GM23248 (cell line): ENCODE results near the gene TBCCD1. TPM values are rescaled to one million over a fixed set of nuclear protein-coding genes. Genes with fewer than 3 reads are reported as not detected.
A peak's percentile ranks its signal among the peaks of the same experiment; 100 is the strongest.

ENCODE experiments used
- DNase-seq: peaks from one replicate; pipeline ENCODE4 v3.0.0-alpha.2; 2015
- H2AFZ ChIP-seq: fragments of 200-600 bp; sonication (generic); 2 replicates; pipeline ENCODE4 v1.6.1; 2016; ENCODE audit warnings: antibody characterized with exemption
- H3F3A ChIP-seq: fragments of 200-600 bp; sonication (generic); 2 replicates; pipeline ENCODE4 v1.6.1; 2016; ENCODE audit warnings: mild to moderate bottlenecking, antibody characterized with exemption, mixed run types; ENCODE audit not compliant: insufficient read depth
- H3K27ac ChIP-seq: fragments of 200-600 bp; sonication (generic); 2 replicates; pipeline ENCODE4 v1.5.1; 2016; ENCODE audit warnings: mild to moderate bottlenecking
- H3K27me3 ChIP-seq: fragments of 200-600 bp; sonication (generic); replicated peaks from 2 replicates; pipeline ENCODE4 v1.6.1; 2016; ENCODE audit warnings: mild to moderate bottlenecking; ENCODE audit not compliant: insufficient read depth
- H3K36me3 ChIP-seq: fragments of 200-600 bp; sonication (generic); 2 replicates; pipeline ENCODE4 v1.6.1; 2016; ENCODE audit warnings: low read depth, mild to moderate bottlenecking
- H3K4me1 ChIP-seq: fragments of 200-600 bp; sonication (generic); 2 replicates; pipeline ENCODE4 v1.6.1; 2016; ENCODE audit warnings: mild to moderate bottlenecking; ENCODE audit not compliant: insufficient read depth
- H3K4me2 ChIP-seq: fragments of 200-600 bp; sonication (generic); one replicate; pipeline ENCODE4 v1.6.1; 2016; ENCODE audit warnings: mild to moderate bottlenecking; ENCODE audit not compliant: unreplicated experiment
- H3K4me3 ChIP-seq: fragments of 200-600 bp; sonication (generic); 2 replicates; pipeline ENCODE4 v1.5.1; 2016; ENCODE audit warnings: mild to moderate bottlenecking
- H3K79me2 ChIP-seq: fragments of 200-600 bp; sonication (generic); 2 replicates; pipeline ENCODE4 v1.6.1; 2016; ENCODE audit warnings: mild to moderate bottlenecking; ENCODE audit not compliant: insufficient read depth
- H3K9ac ChIP-seq: fragments of 200-600 bp; sonication (generic); 2 replicates; pipeline ENCODE4 v1.6.1; 2016; ENCODE audit warnings: mild to moderate bottlenecking
- H3K9me2 ChIP-seq: fragments of 200-600 bp; sonication (generic); 2 replicates; pipeline ENCODE4 v1.6.1; 2016; ENCODE audit warnings: mixed run types, mild to moderate bottlenecking, moderate library complexity; ENCODE audit not compliant: insufficient read depth
- H3K9me3 ChIP-seq: fragments of 200-600 bp; sonication (generic); one replicate; pipeline ENCODE4 v1.6.1; 2017; ENCODE audit warnings: low read depth
- H4K20me1 ChIP-seq: fragments of 200-600 bp; sonication (generic); 2 replicates; pipeline ENCODE4 v1.6.0; 2016; ENCODE audit not compliant: insufficient read depth
- EZH2 ChIP-seq: fragments of 200-600 bp; sonication (generic); IDR thresholded peaks from 2 replicates; pipeline ENCODE4 v1.6.1; 2018; ENCODE audit warnings: antibody characterized with exemption, mild to moderate bottlenecking; ENCODE audit not compliant: insufficient read depth, poor library complexity, severe bottlenecking
- EZH2phosphoT487 ChIP-seq: fragments of 200-600 bp; sonication (generic); IDR thresholded peaks from 2 replicates; pipeline ENCODE4 v1.6.1; 2018; ENCODE audit warnings: antibody characterized with exemption, moderate library complexity, mild to moderate bottlenecking, low read depth; ENCODE audit not compliant: insufficient read depth
- WGBS, 2 experiments: methylation state at CpG; one replicate each; pipeline ENCODE4 v1.1.6; 2015 to 2017; ENCODE audit warnings: low lambda C conversion rate in 2 of 2, low coverage in 1 of 2; ENCODE audit errors: missing lambda C conversion rate in 2 of 2; 5-methylcytosine and 5-hydroxymethylcytosine counted together
- in situ Hi-C: fragments of 300-500 bp; cut with MboI; formaldehyde crosslinking; loops from 2 replicates; pipeline ENCODE4 v1.15.0; 2020
- polyA plus RNA-seq: library from polyadenylated mRNA; unstranded; fragments of >200 nt; fragmentation: Nextera tagmentation; extraction: Ambion mirVana; gene quantifications from 2 replicates; pipeline ENCODE4 v1.2.1, GENCODE V29; 2016
- total RNA-seq: library from RNA; depleted of rRNA; stranded (reverse); fragments of >200 nt; shearing (Covaris generic); gene quantifications from 2 replicates; pipeline ENCODE4 v1.2.3, GENCODE V29; 2014

The TBCCD1 gene
- total and polyA plus RNA-seq, 2 experiments from 2014 or later, result 14.6 to 15.6 TPM

DNA sequence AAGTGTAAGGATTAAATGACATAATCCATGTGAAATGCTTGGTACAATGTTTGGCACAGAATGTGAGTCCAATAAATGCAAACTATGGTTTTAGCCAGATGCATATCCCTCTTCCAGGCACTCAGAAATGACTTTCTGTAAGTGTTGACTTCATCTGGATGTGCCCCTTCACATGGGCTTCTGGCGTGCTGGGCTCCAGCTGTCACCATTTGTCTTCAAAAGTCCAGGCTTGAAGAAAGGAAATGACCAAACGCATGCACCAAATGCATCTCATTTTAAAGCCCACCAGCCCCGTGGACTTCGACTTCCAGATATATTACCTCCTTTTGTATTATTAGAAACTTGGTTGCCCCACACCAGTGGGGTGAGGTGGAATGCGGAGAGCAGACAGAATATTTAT is 46.7 kb downstream of the TBCCD1 start:
- Histone ChIP-seq H3K9ac (no peak overlapping the region), H3K9me3 (no peaks in the 10 kb centered on the region), H3K79me2 (no peaks in the 10 kb centered on the region), H4K20me1 (no peaks in the 10 kb centered on the region), H3K36me3 (no peaks in the 10 kb centered on the region), H3K27ac (no peak overlapping the region), H3K27me3 (peaks cover 46% of the 10 kb centered on the region), H2AFZ (no peak overlapping the region), H3K4me3 (no peak overlapping the region), H3K4me2 (no peak overlapping the region), H3K4me1 (no peaks in the 10 kb centered on the region), H3F3A (no peaks in the 10 kb centered on the region), H3K9me2 (no peaks in the 10 kb centered on the region)
- in situ Hi-C loops, result no loop called here
- WGBS, 2 experiments, result 25 to 28% methylated on average over 5 of the region's 5 CpGs
- no peak for DNase-seq
- TF ChIP-seq EZH2 (no peak), EZH2phosphoT487 (no peak)

DNA sequence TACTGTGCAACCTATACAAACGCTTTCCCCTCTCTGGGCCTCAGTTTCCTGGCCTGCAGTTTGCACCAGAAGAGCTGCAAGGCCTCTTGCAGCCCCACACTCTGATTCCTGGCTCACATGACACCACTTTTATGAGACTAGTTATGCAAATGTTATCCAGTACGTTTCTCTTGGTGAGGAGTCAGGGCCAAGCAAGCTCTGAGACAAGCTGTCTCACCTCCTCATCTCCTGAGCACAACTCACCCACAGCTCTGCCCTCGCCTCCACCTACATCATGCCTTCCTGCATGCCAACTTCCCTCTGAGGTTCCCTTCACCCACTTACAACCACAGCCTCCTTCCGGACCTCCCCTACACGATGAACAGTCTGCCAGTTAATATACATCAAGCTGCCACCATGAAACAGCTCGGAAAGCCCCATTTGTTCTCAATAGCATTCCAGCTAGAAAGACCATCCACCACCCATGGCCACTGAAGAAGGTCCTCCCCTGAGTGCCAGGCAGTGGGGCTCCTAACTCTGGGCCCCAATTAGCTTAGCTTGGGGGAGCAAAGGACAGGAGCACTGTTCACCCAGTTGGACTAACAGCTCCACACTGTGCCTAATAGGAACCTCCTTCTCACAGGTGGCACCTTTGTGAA is 48.0 kb downstream of the TBCCD1 start:
- no peaks in the 10 kb centered on the region for H3K79me2 ChIP-seq
- H3K27me3 ChIP-seq, result peaks cover 42% of the 10 kb centered on the region
- DNase-seq, result no peak
- 35 to 40% methylated on average over 6 of the region's 6 CpGs for WGBS, 2 experiments
- H3K4me3 ChIP-seq, result no peak overlapping the region
- no peak overlapping the region for H3K4me2 ChIP-seq
- H4K20me1 ChIP-seq, result no peaks in the 10 kb centered on the region
- H3K4me1 ChIP-seq, result no peaks in the 10 kb centered on the region
- H3K9ac ChIP-seq, result no peak overlapping the region
- no peaks in the 10 kb centered on the region for H3K36me3 ChIP-seq
- in situ Hi-C loops, result no loop called here
- H3K9me3 ChIP-seq, result no peaks in the 10 kb centered on the region
- H3F3A ChIP-seq, result no peaks in the 10 kb centered on the region
- no peak overlapping the region for H3K27ac ChIP-seq
- no peak for TF ChIP-seq EZH2
- no peak for TF ChIP-seq EZH2phosphoT487
- H2AFZ ChIP-seq, result no peak overlapping the region
- H3K9me2 ChIP-seq, result no peaks in the 10 kb centered on the region

DNA sequence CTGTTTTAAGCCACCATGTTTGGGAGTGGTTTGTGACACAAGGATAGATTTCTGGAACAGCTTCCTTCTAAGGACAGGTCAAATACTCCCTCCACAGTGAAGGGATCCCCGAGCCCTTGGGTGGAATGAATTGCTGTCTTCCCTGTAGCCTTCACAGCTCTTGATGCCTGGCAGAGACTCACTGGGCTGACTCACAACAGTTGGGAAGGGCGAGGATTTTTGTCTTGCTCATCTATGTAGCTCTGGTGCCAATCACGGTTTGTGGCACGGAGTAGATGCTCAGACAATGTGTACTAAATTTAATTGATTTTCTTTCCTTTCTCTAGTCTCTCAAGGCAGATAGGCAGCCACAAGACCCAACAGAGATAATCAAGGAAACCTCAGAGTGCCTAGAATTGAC is 49.9 kb downstream of the TBCCD1 start:
- no peak overlapping the region for H2AFZ ChIP-seq
- no peak overlapping the region for H3K4me2 ChIP-seq
- DNase-seq, result peak; percentile 23
- no peaks in the 10 kb centered on the region for H3K36me3 ChIP-seq
- in situ Hi-C loops, result no loop called here
- no peaks in the 10 kb centered on the region for H3K9me3 ChIP-seq
- H3K9ac ChIP-seq, result no peak overlapping the region
- WGBS, 2 experiments, result 31 to 45% methylated on average over 4 of the region's 4 CpGs
- no peak for TF ChIP-seq EZH2phosphoT487
- TF ChIP-seq EZH2, result no peak
- no peaks in the 10 kb centered on the region for H3K79me2 ChIP-seq
- H3K4me3 ChIP-seq, result no peak overlapping the region
- H4K20me1 ChIP-seq, result no peaks in the 10 kb centered on the region
- H3K4me1 ChIP-seq, result no peaks in the 10 kb centered on the region
- no peaks in the 10 kb centered on the region for H3F3A ChIP-seq
- no peak overlapping the region for H3K27ac ChIP-seq
- peaks cover 41% of the 10 kb centered on the region for H3K27me3 ChIP-seq
- H3K9me2 ChIP-seq, result no peaks in the 10 kb centered on the region

DNA sequence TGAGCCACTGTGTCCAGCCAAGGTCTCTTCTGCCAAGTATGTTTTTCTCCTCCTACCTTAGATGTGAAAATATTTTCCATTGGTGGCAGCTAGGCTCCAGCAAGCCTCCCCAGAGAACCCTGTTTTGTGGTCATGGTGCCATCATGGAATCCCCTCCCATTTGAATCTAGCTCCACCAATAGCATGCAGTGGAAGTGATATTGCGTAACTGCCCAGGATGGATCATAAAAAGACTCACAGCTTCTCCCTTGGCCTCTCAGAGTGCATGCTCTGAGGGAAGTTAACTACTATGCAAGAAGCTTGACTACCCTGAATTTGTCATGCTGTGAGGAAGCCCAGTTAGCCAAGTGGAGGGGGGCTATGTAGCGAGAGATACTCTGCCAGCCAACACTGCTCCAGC is 50.5 kb downstream of the TBCCD1 start:
- Histone ChIP-seq H3K79me2 (no peaks in the 10 kb centered on the region), H3K9ac (no peak overlapping the region), H3K4me3 (no peak overlapping the region), H3K27ac (no peak overlapping the region), H3K27me3 (peaks cover 41% of the 10 kb centered on the region), H4K20me1 (no peaks in the 10 kb centered on the region), H3K4me1 (no peaks in the 10 kb centered on the region), H3K9me2 (no peaks in the 10 kb centered on the region), H3K36me3 (no peaks in the 10 kb centered on the region), H3F3A (no peaks in the 10 kb centered on the region), H3K4me2 (no peak overlapping the region), H3K9me3 (no peaks in the 10 kb centered on the region), H2AFZ (no peak overlapping the region)
- DNase-seq, result no peak
- TF ChIP-seq EZH2, result no peak
- no peak for TF ChIP-seq EZH2phosphoT487
- in situ Hi-C loops, result no loop called here
- 39 to 58% methylated on average over 2 of the region's 2 CpGs for WGBS, 2 experiments

DNA sequence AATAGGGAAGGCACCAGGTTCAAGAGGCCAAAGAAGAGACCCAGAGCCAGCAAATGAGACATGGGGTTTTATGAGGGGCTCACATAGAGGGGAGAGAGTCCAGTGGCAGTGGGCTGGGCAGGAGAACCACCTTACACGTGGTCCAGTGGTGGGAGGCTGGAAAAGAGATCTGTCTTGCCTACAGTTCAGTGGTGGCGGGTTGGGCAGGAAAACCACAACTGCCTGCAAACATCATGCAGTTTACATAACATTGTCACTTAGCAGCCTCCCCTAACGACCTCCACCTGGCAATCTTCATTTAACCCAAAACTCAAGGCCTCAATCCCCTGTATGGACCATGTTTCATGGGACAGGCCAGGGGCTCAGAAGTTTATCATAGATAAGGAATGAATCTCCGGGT is 52.0 kb downstream of the TBCCD1 start:
- Histone ChIP-seq H3K9ac (no peak overlapping the region), H4K20me1 (no peaks in the 10 kb centered on the region), H3K27me3 (peaks cover 45% of the 10 kb centered on the region), H3K4me2 (no peak overlapping the region), H3K79me2 (no peaks in the 10 kb centered on the region), H3K9me2 (no peaks in the 10 kb centered on the region), H3K4me1 (no peaks in the 10 kb centered on the region), H3K36me3 (no peaks in the 10 kb centered on the region), H3K27ac (no peak overlapping the region), H3K9me3 (no peaks in the 10 kb centered on the region), H3F3A (no peaks in the 10 kb centered on the region), H2AFZ (no peak overlapping the region), H3K4me3 (no peak overlapping the region)
- 33 to 34% methylated on average over 4 of the region's 4 CpGs for WGBS, 2 experiments
- in situ Hi-C loops, result no loop called here
- DNase-seq, result no peak
- TF ChIP-seq EZH2phosphoT487 (no peak), EZH2 (no peak)
